ENCODE data around the gene KDM4F.

DNA sequence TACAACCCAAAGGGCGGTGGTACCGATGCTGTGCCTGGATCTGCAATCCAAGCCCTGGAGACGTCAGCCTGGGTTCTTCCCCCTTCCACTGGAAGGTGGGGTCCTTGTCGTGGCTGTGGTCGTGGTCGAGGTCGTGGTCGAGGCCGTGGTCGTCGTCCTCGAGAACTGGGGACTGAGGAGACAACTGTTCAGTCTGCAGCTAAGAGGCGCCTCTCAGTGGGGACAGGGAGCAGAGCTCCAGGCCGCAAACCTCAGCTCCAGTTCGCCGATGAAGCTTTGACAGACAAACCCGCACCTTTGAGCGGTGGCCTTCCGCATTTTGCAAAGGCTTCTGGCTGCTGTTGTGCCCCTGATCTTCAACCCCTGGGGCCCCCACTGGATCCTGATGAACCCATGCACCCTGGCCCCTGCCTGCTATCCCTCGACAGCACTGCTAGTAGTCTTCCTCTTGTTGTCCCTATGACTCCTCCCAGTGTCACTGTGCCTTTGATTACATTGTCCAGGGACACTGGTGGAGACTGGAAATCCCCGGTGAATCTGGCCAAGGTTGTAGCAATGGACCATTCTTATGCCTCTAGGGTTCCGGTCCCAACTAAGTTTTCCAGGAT lies 1.5 kb downstream of the KDM4F start:
- TF ChIP-seq POLR2AphosphoS5 (IDR thresholded peaks at IDR 0.05; ENCODE audit: low read depth, low read length), result no peak
- TF ChIP-seq POLR2A (IDR thresholded peaks at IDR 0.05; ENCODE audit: low read depth, low read length), result no peak
